Osteoblast (primary cell): ENCODE measurements around the gene URGCP. TPM values are rescaled to one million over a fixed set of nuclear protein-coding genes. Genes with fewer than 3 reads are reported as not detected.

Experiments used
- DNase-seq: peaks from one replicate; pipeline ENCODE4 v3.0.0; 2011; ENCODE audit warnings: low spot score, mixed read lengths; ENCODE audit not compliant: insufficient read length; ENCODE audit errors: missing footprints
- H2AFZ ChIP-seq: 2 replicates; pipeline ENCODE4 v1.6.0; 2011; ENCODE audit warnings: mild to moderate bottlenecking, low read length
- H3K27ac ChIP-seq: 2 replicates; pipeline ENCODE4 v1.5.1; 2011; ENCODE audit warnings: mild to moderate bottlenecking, low read depth, low read length, moderate library complexity
- H3K27me3 ChIP-seq: 2 replicates; pipeline ENCODE4 v1.6.0; 2012; ENCODE audit warnings: mild to moderate bottlenecking, control low read depth, inconsistent platforms, low read length, moderate library complexity; ENCODE audit not compliant: insufficient read depth
- H3K36me3 ChIP-seq: 2 replicates; pipeline ENCODE4 v1.5.1; 2011; ENCODE audit warnings: mild to moderate bottlenecking, low read length, control low read depth, moderate library complexity; ENCODE audit not compliant: insufficient read depth
- H3K4me1 ChIP-seq: 2 replicates; pipeline ENCODE4 v1.5.1; 2011; ENCODE audit warnings: mild to moderate bottlenecking, low read length, control low read depth, moderate library complexity; ENCODE audit not compliant: insufficient read depth
- H3K4me2 ChIP-seq: 2 replicates; pipeline ENCODE4 v1.6.0; 2011; ENCODE audit warnings: mild to moderate bottlenecking, low read length; ENCODE audit not compliant: insufficient read depth
- H3K4me3 ChIP-seq: fragments of 200-600 bp; sonication (generic); 3 replicates; pipeline ENCODE4 v1.5.1; 2012; ENCODE audit warnings: mild to moderate bottlenecking, low read length, inconsistent platforms; ENCODE audit not compliant: insufficient read depth
- H3K79me2 ChIP-seq: 2 replicates; pipeline ENCODE4 v1.6.0; 2012; ENCODE audit warnings: mild to moderate bottlenecking, low read length, control low read depth, inconsistent platforms; ENCODE audit not compliant: insufficient read depth
- H3K9me3 ChIP-seq: 2 replicates; pipeline ENCODE4 v1.5.1; 2011; ENCODE audit warnings: low read depth, low read length, control low read depth
- H4K20me1 ChIP-seq: 2 replicates; pipeline ENCODE4 v1.6.0; 2012; ENCODE audit warnings: mild to moderate bottlenecking, low read length, control low read depth; ENCODE audit not compliant: insufficient read depth
- total RNA-seq: library from RNA; depleted of rRNA; stranded (reverse); fragments of >200 nt; gene quantifications from 2 replicates; pipeline ENCODE4 v1.2.3, GENCODE V29; 2012
- TF ChIP-seq, protein P1 (sequence below): IDR thresholded peaks from 2 replicates; pipeline ENCODE4 v1.5.1; 2011; ENCODE audit warnings: mild to moderate bottlenecking, low read depth, low read length, moderate library complexity; ENCODE audit errors: extremely low read depth

The URGCP gene
- total RNA-seq, 1 donor = 30.4 TPM

DNA sequence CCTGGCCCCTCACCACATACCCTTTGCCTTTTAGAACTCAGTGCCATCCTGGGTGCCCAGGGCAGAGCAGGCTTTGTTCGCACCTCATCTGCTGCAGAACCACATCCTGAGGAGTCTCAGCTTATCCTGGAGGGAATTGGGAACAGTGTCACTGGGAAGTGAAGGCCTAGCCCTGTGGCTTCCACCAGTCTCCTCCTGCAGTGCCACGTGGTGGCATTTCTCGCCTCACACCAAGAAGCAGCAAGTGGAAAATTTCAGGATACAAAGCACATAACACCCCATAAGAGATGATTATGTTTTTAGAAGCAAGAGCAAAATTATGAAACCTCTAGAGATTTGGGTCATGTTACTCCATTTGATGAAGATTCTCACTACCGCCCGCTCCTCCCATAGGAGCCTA lies 46.7 kb upstream of the URGCP start:
- Histone ChIP-seq H3K4me1 (no peaks in the 10 kb centered on the region), H3K79me2 (no peaks in the 10 kb centered on the region), H3K9me3 (no peaks in the 10 kb centered on the region), H4K20me1 (peaks cover 2% of the 10 kb centered on the region), H2AFZ (no peak overlapping the region), H3K4me2 (no peak overlapping the region), H3K27ac (no peak overlapping the region), H3K4me3 (no peak overlapping the region), H3K27me3 (no peaks in the 10 kb centered on the region), H3K36me3 (peaks cover 5% of the 10 kb centered on the region)
- DNase-seq = no peak
- TF ChIP-seq, protein P1, sequence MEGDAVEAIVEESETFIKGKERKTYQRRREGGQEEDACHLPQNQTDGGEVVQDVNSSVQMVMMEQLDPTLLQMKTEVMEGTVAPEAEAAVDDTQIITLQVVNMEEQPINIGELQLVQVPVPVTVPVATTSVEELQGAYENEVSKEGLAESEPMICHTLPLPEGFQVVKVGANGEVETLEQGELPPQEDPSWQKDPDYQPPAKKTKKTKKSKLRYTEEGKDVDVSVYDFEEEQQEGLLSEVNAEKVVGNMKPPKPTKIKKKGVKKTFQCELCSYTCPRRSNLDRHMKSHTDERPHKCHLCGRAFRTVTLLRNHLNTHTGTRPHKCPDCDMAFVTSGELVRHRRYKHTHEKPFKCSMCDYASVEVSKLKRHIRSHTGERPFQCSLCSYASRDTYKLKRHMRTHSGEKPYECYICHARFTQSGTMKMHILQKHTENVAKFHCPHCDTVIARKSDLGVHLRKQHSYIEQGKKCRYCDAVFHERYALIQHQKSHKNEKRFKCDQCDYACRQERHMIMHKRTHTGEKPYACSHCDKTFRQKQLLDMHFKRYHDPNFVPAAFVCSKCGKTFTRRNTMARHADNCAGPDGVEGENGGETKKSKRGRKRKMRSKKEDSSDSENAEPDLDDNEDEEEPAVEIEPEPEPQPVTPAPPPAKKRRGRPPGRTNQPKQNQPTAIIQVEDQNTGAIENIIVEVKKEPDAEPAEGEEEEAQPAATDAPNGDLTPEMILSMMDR = no peak

DNA sequence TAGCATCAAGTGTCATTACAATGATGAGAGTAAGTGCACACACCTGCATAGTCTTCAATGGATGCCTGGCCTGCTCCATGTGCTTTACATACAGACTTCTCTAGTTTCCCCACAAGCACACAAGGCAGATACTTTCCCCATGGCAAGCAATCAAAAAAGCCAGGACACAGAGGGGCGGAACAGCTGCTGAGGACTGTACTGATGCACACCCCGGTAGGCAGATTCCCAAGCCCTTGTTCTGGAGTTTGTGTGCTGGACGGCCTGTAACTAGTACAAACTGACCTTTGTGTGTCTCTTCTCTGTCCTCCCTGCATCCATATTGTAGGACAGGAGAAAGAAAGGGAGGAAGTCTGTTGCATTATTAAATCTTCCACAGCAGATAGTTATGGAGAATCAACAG lies 45.6 kb upstream of the URGCP start:
- TF ChIP-seq, protein P1 = no peak
- no peak for DNase-seq
- H2AFZ ChIP-seq = no peak overlapping the region
- H4K20me1 ChIP-seq = peaks cover 2% of the 10 kb centered on the region
- peaks cover 5% of the 10 kb centered on the region for H3K36me3 ChIP-seq
- no peak overlapping the region for H3K4me3 ChIP-seq
- H3K4me1 ChIP-seq = no peaks in the 10 kb centered on the region
- H3K79me2 ChIP-seq = no peaks in the 10 kb centered on the region
- no peaks in the 10 kb centered on the region for H3K27me3 ChIP-seq
- H3K27ac ChIP-seq = no peak overlapping the region
- no peaks in the 10 kb centered on the region for H3K9me3 ChIP-seq
- H3K4me2 ChIP-seq = no peak overlapping the region

DNA sequence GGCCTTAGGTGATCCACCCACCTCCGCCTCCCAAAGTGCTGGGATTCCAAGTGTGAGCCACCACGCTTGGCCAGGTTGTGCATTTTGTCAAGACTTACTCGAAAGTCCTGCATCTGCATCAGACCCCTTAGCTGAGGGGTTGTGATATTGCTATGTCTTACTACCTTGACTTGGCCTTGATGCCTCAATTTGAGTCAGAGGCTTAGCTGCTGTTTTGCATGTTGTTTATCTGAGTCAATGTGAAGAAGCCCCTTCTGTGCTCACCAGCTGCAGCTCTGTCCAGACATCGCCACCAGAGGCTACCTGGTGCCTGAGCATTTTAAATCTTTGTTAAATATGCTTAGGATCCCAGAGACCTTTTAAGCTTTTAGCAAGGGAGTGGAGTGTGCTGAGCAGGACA lies 37.9 kb upstream of the URGCP start:
- no peak for DNase-seq
- Histone ChIP-seq H3K4me3 (no peak overlapping the region), H2AFZ (no peak overlapping the region), H3K9me3 (no peaks in the 10 kb centered on the region), H3K27ac (no peak overlapping the region), H3K4me1 (no peaks in the 10 kb centered on the region), H3K27me3 (no peaks in the 10 kb centered on the region), H3K79me2 (no peaks in the 10 kb centered on the region), H3K36me3 (no peaks in the 10 kb centered on the region), H3K4me2 (no peak overlapping the region), H4K20me1 (peaks cover 2% of the 10 kb centered on the region)
- TF ChIP-seq, protein P1 = no peak

DNA sequence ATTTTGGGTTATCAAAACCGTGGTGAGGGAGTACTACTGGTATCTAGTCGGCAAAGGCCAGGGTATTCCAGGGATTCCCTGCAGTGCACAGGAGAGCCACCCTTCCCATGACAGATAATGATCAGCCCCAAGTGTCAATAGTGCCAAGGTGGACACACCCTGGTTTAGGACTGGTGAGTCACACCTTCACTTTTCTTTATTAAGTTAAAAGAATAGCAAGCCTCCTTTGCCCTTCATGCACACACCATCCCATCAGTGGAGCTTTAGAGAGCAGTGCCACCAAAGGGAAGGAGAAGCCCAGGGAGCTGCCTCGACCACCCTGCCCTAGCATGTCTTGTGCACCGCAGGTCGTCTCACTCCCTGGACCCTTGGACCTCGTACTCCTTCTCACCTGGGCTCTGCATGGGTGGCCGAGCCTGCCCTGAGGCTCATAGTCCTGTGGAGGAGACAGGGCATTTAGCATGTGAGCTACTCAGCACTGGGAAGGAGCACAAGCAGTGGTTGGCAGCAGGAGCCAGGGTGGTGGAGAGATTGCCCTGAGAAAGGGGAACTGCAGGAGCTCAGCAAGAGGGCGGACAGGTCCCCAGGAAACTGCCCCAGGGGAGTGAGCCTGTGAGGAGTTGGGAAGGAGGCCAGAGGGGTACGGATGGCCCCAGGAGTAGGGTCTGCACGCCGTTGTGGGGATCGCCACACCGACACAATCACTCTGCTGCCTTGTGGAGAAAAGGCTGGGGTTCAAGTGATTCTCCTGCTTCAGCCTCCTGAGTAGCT lies 37.2 kb upstream of the URGCP start:
- peaks cover 2% of the 10 kb centered on the region for H4K20me1 ChIP-seq
- H3K79me2 ChIP-seq = no peaks in the 10 kb centered on the region
- no peaks in the 10 kb centered on the region for H3K27me3 ChIP-seq
- DNase-seq = no peak
- H3K27ac ChIP-seq = no peak overlapping the region
- no peaks in the 10 kb centered on the region for H3K9me3 ChIP-seq
- TF ChIP-seq, protein P1 = no peak
- no peaks in the 10 kb centered on the region for H3K4me1 ChIP-seq
- no peak overlapping the region for H3K4me3 ChIP-seq
- H3K36me3 ChIP-seq = no peaks in the 10 kb centered on the region
- H3K4me2 ChIP-seq = no peak overlapping the region
- no peak overlapping the region for H2AFZ ChIP-seq
